ENCODE data around the gene FAM156A. TPM values are rescaled to one million over a fixed set of nuclear protein-coding genes. Genes with fewer than 3 reads are reported as not detected.
A peak's percentile ranks its signal among the peaks of the same experiment; 100 is the strongest.
"Not testable (repeated sequence)": the region's sequence is repeated elsewhere in the genome, so short reads cannot be mapped to it uniquely, and the experiment has no call there.

The FAM156A gene, protein sequence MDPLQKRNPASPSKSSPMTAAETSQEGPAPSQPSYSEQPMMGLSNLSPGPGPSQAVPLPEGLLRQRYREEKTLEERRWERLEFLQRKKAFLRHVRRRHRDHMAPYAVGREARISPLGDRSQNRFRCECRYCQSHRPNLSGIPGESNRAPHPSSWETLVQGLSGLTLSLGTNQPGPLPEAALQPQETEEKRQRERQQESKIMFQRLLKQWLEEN
- 10 to 100 TPM; 18.5 to 21.0 TPM for total RNA-seq

DNA sequence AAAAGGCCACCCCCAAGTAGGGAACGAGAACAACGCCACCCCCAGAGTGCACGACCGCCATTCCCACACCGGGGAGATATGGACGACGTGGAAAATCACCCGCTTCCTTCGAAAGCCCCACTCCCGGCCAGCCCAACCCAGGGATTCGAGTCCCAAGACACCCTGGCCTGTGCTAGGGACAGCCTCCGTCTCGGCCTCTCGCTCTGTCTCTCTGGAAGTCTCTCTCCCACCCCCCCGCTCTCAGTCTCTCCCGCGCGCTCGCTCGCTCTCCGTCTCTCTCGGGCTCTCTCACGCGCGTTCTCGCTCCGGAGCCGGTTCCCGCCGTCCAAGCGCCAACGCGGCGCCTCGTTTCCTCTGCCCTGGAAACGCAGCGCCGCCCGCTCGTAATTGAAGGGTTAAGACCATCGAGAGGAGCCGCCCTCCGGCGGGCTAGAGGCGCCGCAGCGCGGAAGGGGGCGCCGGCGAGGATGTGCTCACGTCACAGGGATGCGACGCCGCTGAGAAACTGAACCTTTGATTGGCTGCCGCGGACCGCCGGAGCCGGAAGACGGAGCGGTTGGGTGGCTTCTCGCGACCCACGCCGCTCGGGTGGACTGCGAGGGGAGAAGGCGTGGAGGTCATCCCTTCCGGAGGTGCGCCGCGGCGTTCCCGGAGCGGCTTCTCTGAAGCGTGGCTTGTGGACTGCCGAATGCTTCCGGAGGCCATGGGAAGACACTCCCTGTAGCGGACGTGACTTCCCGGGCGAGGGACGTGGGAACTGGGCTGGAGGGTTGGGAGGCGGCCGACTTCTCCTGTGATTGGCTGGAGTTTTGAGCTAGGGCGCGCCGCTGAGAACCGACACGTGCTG is at the start of gene FAM156A:
Gene FAM156A, minus strand, starts transcription at position 406 of the 847 bp plus-strand sequence. CDS start 9,930 bp downstream, outside the sequence.
- CTCF ChIA-PET; H3K4me1 Mint-ChIP-seq; DNase-seq; H3K4me3 Mint-ChIP-seq; H3K9me3 Mint-ChIP-seq; H3K36me3 Mint-ChIP-seq (ENCODE audit: low read depth); H3K27me3 Mint-ChIP-seq; POLR2A ChIA-PET; H3K27ac Mint-ChIP-seq: not testable (repeated sequence)

DNA sequence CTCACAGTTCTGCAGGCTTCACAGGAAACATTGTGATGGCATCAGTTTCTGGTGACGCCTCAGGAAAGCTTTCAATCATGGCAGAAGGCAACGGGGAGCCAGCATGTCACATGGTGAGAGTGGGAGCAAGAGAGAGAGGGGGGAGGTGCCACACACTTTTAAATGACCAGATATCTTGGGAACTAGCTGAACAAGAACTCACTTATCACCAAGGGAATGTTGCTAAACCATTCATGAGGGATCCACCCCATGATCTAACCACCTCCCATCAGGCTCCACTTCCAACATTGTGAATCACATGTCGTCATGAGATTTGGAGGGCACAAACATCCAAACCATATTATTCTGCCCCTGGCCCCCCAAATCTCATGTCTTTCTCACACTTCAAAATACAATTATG is 47.0 kb upstream of the FAM156A start:
- no peak for DNase-seq

DNA sequence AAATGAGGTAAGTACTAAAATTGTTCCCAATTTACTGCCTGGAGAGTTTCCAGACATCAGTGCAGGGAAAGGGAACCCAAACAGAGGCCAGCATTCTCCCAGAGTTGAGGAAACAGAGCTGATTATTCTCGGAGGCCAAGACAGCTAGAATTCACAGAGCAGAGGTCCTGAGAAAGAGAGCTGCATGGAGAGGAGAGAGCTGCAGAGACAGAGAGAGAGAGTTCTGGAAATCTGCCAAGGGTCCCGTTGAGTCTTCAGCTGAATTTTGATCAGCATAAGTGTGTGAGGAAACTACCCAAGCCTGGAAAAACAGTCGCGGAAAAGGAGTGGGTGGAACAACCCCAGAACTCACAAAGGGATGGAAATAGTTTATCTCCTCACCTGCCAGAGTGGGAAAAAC is 46.5 kb upstream of the FAM156A start:
- POLR2A ChIA-PET: no interaction called here
- no peak overlapping the region for H3K27ac Mint-ChIP-seq
- peaks cover 11% of the 10 kb centered on the region for H3K27me3 Mint-ChIP-seq
- H3K9me3 Mint-ChIP-seq: no peaks in the 10 kb centered on the region
- DNase-seq: no peak
- CTCF ChIA-PET: no interaction called here
- no peaks in the 10 kb centered on the region for H3K36me3 Mint-ChIP-seq (ENCODE audit: low read depth)
- H3K4me1 Mint-ChIP-seq: peaks cover 2% of the 10 kb centered on the region
- no peak overlapping the region for H3K4me3 Mint-ChIP-seq

More for the DNA sequence above, 47.0 kb upstream of the FAM156A start:
- Mint-ChIP-seq H3K27ac (no peak overlapping the region), H3K4me3 (no peak overlapping the region), H3K36me3 (ENCODE audit: low read depth) (no peaks in the 10 kb centered on the region), H3K27me3 (peaks cover 11% of the 10 kb centered on the region), H3K9me3 (no peaks in the 10 kb centered on the region), H3K4me1 (peaks cover 2% of the 10 kb centered on the region)
- CTCF ChIA-PET: no interaction called here
- POLR2A ChIA-PET: no interaction called here

GRCh38 chrX:53004038-53004437 is 45.7 kb upstream of the FAM156A start:
- H3K4me3 Mint-ChIP-seq: no peak overlapping the region
- DNase-seq: no peak
- H3K4me1 Mint-ChIP-seq: peaks cover 2% of the 10 kb centered on the region
- peaks cover 11% of the 10 kb centered on the region for H3K27me3 Mint-ChIP-seq
- H3K27ac Mint-ChIP-seq: no peak overlapping the region
- POLR2A ChIA-PET: no interaction called here
- CTCF ChIA-PET: no interaction called here
- H3K9me3 Mint-ChIP-seq: no peaks in the 10 kb centered on the region
- H3K36me3 Mint-ChIP-seq (ENCODE audit: low read depth): no peaks in the 10 kb centered on the region

GRCh38 chrX:53003111-53003510 is 44.8 kb upstream of the FAM156A start:
- Mint-ChIP-seq H3K27ac (no peak overlapping the region), H3K36me3 (ENCODE audit: low read depth) (no peaks in the 10 kb centered on the region), H3K4me3 (no peak overlapping the region), H3K27me3 (peaks cover 11% of the 10 kb centered on the region), H3K9me3 (no peaks in the 10 kb centered on the region), H3K4me1 (peaks cover 2% of the 10 kb centered on the region)
- CTCF ChIA-PET: no interaction called here
- POLR2A ChIA-PET: no interaction called here
- DNase-seq: no peak

DNA sequence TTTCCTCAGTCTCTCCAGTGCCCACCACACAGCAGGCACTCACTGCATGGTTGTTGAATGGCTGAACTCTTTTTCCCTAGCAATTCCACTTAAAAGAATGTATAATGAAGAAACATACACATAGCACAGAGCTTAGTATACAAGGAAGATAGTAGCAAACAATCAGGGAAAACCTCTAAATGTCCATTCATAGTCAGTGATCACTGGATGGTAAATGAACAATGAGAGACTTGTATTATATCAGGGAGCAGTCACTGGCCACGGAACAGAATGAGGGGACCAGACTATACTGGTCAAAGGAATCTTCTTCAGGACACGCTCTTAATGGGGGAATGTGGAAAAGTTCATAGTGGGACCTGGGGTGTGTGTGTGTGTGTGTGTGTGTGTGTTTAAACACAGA is 43.6 kb upstream of the FAM156A start:
- H3K4me3 Mint-ChIP-seq: no peak overlapping the region
- CTCF ChIA-PET: no interaction called here
- POLR2A ChIA-PET: no interaction called here
- no peaks in the 10 kb centered on the region for H3K9me3 Mint-ChIP-seq
- H3K27me3 Mint-ChIP-seq: peaks cover 11% of the 10 kb centered on the region
- H3K36me3 Mint-ChIP-seq (ENCODE audit: low read depth): no peaks in the 10 kb centered on the region
- no peak overlapping the region for H3K27ac Mint-ChIP-seq
- peaks cover 3% of the 10 kb centered on the region for H3K4me1 Mint-ChIP-seq
- no peak for DNase-seq

- H3K27ac Mint-ChIP-seq: no peak overlapping the region
- DNase-seq: no peak
- H3K4me3 Mint-ChIP-seq: no peak overlapping the region
- CTCF ChIA-PET: interaction anchor here (1.7 kb wide), 1 partner anchor 11 kb away, joined by 5 read pairs; no protein-coding TSS in a partner anchor
- H3K4me1 Mint-ChIP-seq: peaks cover 12% of the 10 kb centered on the region
- H3K36me3 Mint-ChIP-seq (ENCODE audit: low read depth): no peaks in the 10 kb centered on the region
- H3K27me3 Mint-ChIP-seq: peaks cover 11% of the 10 kb centered on the region
- H3K9me3 Mint-ChIP-seq: no peaks in the 10 kb centered on the region
- POLR2A ChIA-PET: no interaction called here
Measured at GRCh38 chrX:53000447-53001135, 42.3 kb upstream of the FAM156A start.

- Mint-ChIP-seq H3K27me3 (no peaks in the 10 kb centered on the region), H3K4me1 (peaks cover 25% of the 10 kb centered on the region), H3K9me3 (no peaks in the 10 kb centered on the region), H3K27ac (peak overlapping the region; percentile 97), H3K36me3 (ENCODE audit: low read depth) (no peaks in the 10 kb centered on the region), H3K4me3 (peak overlapping the region; percentile 94)
- ChIA-PET POLR2A (interaction anchor here (0.6 to 1.5 kb wide), 4 partner anchors 13 to 86 kb away, joined by 3 to 11 read pairs (median 4); partner anchors contain the start of gene TSPYL2), CTCF (interaction anchor here (1.0 to 2.0 kb wide), 4 partner anchors 9 to 1537 kb away, joined by 3 to 5 read pairs (median 4); no protein-coding TSS in a partner anchor)
- DNase-seq: no peak
Measured at GRCh38 chrX:52995987-52996331, 37.6 kb upstream of the FAM156A start.

DNA sequence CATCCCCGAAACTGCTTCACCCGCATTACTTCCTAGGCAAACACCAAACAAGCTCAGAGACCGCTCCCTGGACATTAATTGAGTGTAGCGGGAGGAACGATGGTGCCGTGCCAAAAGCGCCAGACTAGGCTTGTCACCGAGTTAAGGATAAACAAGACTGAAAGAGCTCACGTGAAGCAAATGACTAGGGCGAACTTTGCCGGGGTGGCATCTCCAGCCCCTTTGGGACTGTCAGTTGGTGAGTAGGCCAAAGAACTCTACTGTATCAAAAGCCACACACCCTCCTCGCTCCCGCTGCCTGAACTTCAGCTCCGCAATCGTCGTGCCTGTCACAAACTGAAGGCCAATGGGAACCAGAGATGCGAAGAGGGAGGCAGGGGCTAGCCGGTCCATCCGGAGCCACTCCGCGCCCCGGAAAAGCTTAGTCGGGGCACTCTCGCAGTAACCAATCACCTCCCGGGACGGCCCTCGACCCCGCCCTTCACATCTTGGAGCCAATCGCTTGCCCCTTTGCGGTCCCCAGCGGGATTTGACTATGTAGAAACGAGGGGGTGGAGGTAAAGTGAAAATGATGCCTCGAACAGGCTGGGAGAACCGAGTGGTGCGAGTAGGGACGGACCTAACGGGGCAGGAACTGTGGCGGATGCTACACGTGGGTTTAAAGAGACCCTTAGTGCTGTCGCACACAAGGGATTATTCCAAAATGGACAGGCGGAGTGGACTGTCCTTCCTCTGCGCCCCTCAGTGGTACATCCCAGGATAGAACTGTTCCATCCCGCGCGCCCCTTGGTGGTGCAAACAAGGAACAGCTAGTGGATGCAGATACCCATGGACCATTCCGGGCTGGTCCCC is 37.0 kb upstream of the FAM156A start:
- ChIA-PET POLR2A (interaction anchor here (0.6 to 1.5 kb wide), 5 partner anchors 14 to 86 kb away, joined by 3 to 11 read pairs (median 3); partner anchors contain the start of gene TSPYL2), CTCF (interaction anchor here (0.8 to 2.0 kb wide), 6 partner anchors 9 to 1536 kb away, joined by 3 to 12 read pairs (median 4); partner anchors contain the start of genes RIBC1 and SMC1A)
- peak overlapping the region; percentile 94 for H3K4me3 Mint-ChIP-seq

GRCh38 chrX:52990848-52991247 is 32.5 kb upstream of the FAM156A start:
- H3K27ac Mint-ChIP-seq: no peak overlapping the region
- CTCF ChIA-PET: no interaction called here

More for the DNA sequence above, 37.0 kb upstream of the FAM156A start:
- Mint-ChIP-seq H3K27ac (peak overlapping the region; percentile 97), H3K36me3 (ENCODE audit: low read depth) (no peaks in the 10 kb centered on the region), H3K27me3 (no peaks in the 10 kb centered on the region), H3K4me1 (peaks cover 28% of the 10 kb centered on the region), H3K9me3 (no peaks in the 10 kb centered on the region)
- DNase-seq: peak; percentile 93

GRCh38 chrX:52990011-52990631 is 31.8 kb upstream of the FAM156A start:
- not testable (repeated sequence) for H3K27ac Mint-ChIP-seq, H3K27me3 Mint-ChIP-seq

More at GRCh38 chrX:52990848-52991247, 32.5 kb upstream of the FAM156A start:
- H3K9me3 Mint-ChIP-seq: no peaks in the 10 kb centered on the region
- H3K36me3 Mint-ChIP-seq (ENCODE audit: low read depth): no peaks in the 10 kb centered on the region
- POLR2A ChIA-PET: no interaction called here
- no peak for DNase-seq
- H3K27me3 Mint-ChIP-seq: no peaks in the 10 kb centered on the region
- H3K4me3 Mint-ChIP-seq: no peak overlapping the region
- peaks cover 23% of the 10 kb centered on the region for H3K4me1 Mint-ChIP-seq

More at GRCh38 chrX:52990011-52990631, 31.8 kb upstream of the FAM156A start:
- H3K4me1 Mint-ChIP-seq: peaks cover 22% of the 10 kb centered on the region
- H3K4me3 Mint-ChIP-seq; H3K36me3 Mint-ChIP-seq (ENCODE audit: low read depth); H3K9me3 Mint-ChIP-seq: not testable (repeated sequence)
- DNase-seq: peak; percentile 61
- ChIA-PET POLR2A (interaction anchor here (1.1 kb wide), 1 partner anchor 12 kb away, joined by 3 read pairs; no protein-coding TSS in a partner anchor), CTCF (interaction anchor here (1.1 to 1.6 kb wide), 3 partner anchors 11 to 19 kb away, joined by 3 to 5 read pairs (median 5); no protein-coding TSS in a partner anchor)

Measured in activated CD4-positive, alpha-beta memory T cell treated with anti-CD3 and anti-CD28 coated beads, Interleukin-2, amount 10 ng/mL, durations not matched to agents 7 days and 5 days (primary cell).